Measurements from ENCODE around the gene PRKX. TPM values are rescaled to one million over a fixed set of nuclear protein-coding genes. Genes with fewer than 3 reads are reported as not detected.
"Not testable (repeated sequence)": the region's sequence is repeated elsewhere in the genome, so short reads cannot be mapped to it uniquely, and the experiment has no call there.

Gene PRKX
- total RNA-seq, 2 donors from 2014 or later = 32.4 to 38.2 TPM

GRCh38 chrX:3577551-3577950 lies 135.9 kb downstream of the PRKX start:
- Histone ChIP-seq H3K27me3 (no peaks in the 10 kb centered on the region), H3K9me3 (no peaks in the 10 kb centered on the region), H3K27ac (no peak overlapping the region), H3K4me3 (no peak overlapping the region), H3K36me3 (no peaks in the 10 kb centered on the region), H3K9ac (ENCODE audit: low read depth in 2 of 2, low read length in 2 of 2) (no peak overlapping the region), H3K4me1 (no peaks in the 10 kb centered on the region)
- intact Hi-C loops (cut with DNase I) = no loop called here
- no peak for TF ChIP-seq CTCF (IDR thresholded peaks at IDR 0.05)
- no peak for DNase-seq

GRCh38 chrX:3576886-3577501 lies 136.5 kb downstream of the PRKX start:
- Histone ChIP-seq H3K9me3 (no peaks in the 10 kb centered on the region), H3K36me3 (no peaks in the 10 kb centered on the region), H3K9ac (ENCODE audit: low read depth in 2 of 2, low read length in 2 of 2) (no peak overlapping the region), H3K4me1 (no peaks in the 10 kb centered on the region), H3K27ac (no peak overlapping the region), H3K4me3 (no peak overlapping the region), H3K27me3 (no peaks in the 10 kb centered on the region)
- no peak for DNase-seq
- TF ChIP-seq CTCF (IDR thresholded peaks at IDR 0.05) = no peak
- intact Hi-C loops (cut with DNase I) = no loop called here

- no peaks in the 10 kb centered on the region for H3K4me1 ChIP-seq
- no peak overlapping the region for H3K27ac ChIP-seq
- no peak for TF ChIP-seq CTCF (IDR thresholded peaks at IDR 0.05)
- no peaks in the 10 kb centered on the region for H3K36me3 ChIP-seq
- H3K27me3 ChIP-seq = no peaks in the 10 kb centered on the region
- no peaks in the 10 kb centered on the region for H3K9me3 ChIP-seq
- H3K4me3 ChIP-seq = no peak overlapping the region
- DNase-seq = no peak
- intact Hi-C loops (cut with DNase I) = no loop called here
- H3K9ac ChIP-seq (ENCODE audit: low read depth in 2 of 2, low read length in 2 of 2) = no peak overlapping the region
These were observed 145.8 kb downstream of the PRKX start for GRCh38 chrX:3567686-3568085.

- Histone ChIP-seq H3K27ac (no peak overlapping the region), H3K4me1 (no peaks in the 10 kb centered on the region), H3K9ac (ENCODE audit: low read depth in 2 of 2, low read length in 2 of 2) (no peak overlapping the region), H3K27me3 (no peaks in the 10 kb centered on the region), H3K36me3 (no peaks in the 10 kb centered on the region), H3K9me3 (no peaks in the 10 kb centered on the region), H3K4me3 (no peak overlapping the region)
- no peak for DNase-seq
- intact Hi-C loops (cut with DNase I) = no loop called here
- TF ChIP-seq CTCF (IDR thresholded peaks at IDR 0.05) = no peak
These were observed 150.0 kb downstream of the PRKX start for GRCh38 chrX:3563451-3563850.

GRCh38 chrX:3560010-3560409 lies 153.4 kb downstream of the PRKX start:
- H3K27ac ChIP-seq; DNase-seq; H3K4me1 ChIP-seq; H3K9ac ChIP-seq (ENCODE audit: low read depth in 2 of 2, low read length in 2 of 2); H3K9me3 ChIP-seq; H3K27me3 ChIP-seq; H3K4me3 ChIP-seq; H3K36me3 ChIP-seq; intact Hi-C loops (cut with DNase I): not testable (repeated sequence)
